CD4-positive, CD25-positive, alpha-beta regulatory T cell (primary cell): ENCODE data around the gene TPM2. TPM values are rescaled to one million over a fixed set of nuclear protein-coding genes. Genes with fewer than 3 reads are reported as not detected.

Experiments used
- ATAC-seq, 2 donors: fragments of 150-1000 bp; cut with Tn5 transposase; one replicate each; pipeline ENCODE4 v1.10.0; 2021; ENCODE audit warnings: low read depth in 2 of 2, moderate number of reproducible peaks in 2 of 2, moderate library complexity in 1 of 2
- DNase-seq, 3 donors: peaks; one replicate each; pipeline versions ENCODE4 v3.0.0 to v3.0.0-alpha.2; 2012 to 2022; ENCODE audit warnings: mixed read lengths in 1 of 3
- H3K27ac ChIP-seq: one replicate; pipeline ENCODE4 v1.7.0; 2013; ENCODE audit warnings: mild to moderate bottlenecking, low read length; ENCODE audit not compliant: insufficient read depth, poor library complexity, severe bottlenecking
- H3K27me3 ChIP-seq: one replicate; pipeline ENCODE4 v1.7.0; 2013; ENCODE audit warnings: low read length; ENCODE audit not compliant: control insufficient read depth, insufficient read depth
- H3K36me3 ChIP-seq: one replicate; pipeline ENCODE4 v1.7.0; 2013; ENCODE audit warnings: mild to moderate bottlenecking, low read length, moderate library complexity; ENCODE audit not compliant: control insufficient read depth, insufficient read depth
- H3K4me1 ChIP-seq: 2 replicates; pipeline ENCODE4 v1.7.0; 2013; ENCODE audit warnings: mild to moderate bottlenecking, low read length; ENCODE audit not compliant: insufficient read depth, control insufficient read depth, poor library complexity, severe bottlenecking
- H3K4me3 ChIP-seq: one replicate; pipeline ENCODE4 v1.7.0; 2013; ENCODE audit warnings: low read depth, mild to moderate bottlenecking, low read length, moderate library complexity
- H3K9me3 ChIP-seq, 2 experiments: 1 replicate in 1 of 2; 2 replicates in 1 of 2; pipeline ENCODE4 v1.7.0; 2013; ENCODE audit warnings: low read length in 2 of 2, mild to moderate bottlenecking in 1 of 2, moderate library complexity in 1 of 2; ENCODE audit not compliant: control insufficient read depth in 2 of 2
- H3K27ac Mint-ChIP-seq, 3 donors: one replicate each; pipeline ENCODE4 v1.8.0; 2020 to 2022; ENCODE audit warnings: mild to moderate bottlenecking in 3 of 3, mixed read lengths in 3 of 3, moderate library complexity in 2 of 3
- H3K27me3 Mint-ChIP-seq: one replicate; pipeline ENCODE4 v1.8.0; 2022; ENCODE audit warnings: mild to moderate bottlenecking, mixed read lengths
- H3K36me3 Mint-ChIP-seq: one replicate; pipeline ENCODE4 v1.8.0; 2020; ENCODE audit warnings: mixed read lengths
- H3K4me1 Mint-ChIP-seq, 4 donors: one replicate each; pipeline ENCODE4 v1.8.0; 2020 to 2022; ENCODE audit warnings: mixed read lengths in 4 of 4, mild to moderate bottlenecking in 1 of 4
- H3K4me3 Mint-ChIP-seq, 4 donors: one replicate each; pipeline ENCODE4 v1.8.0; 2020 to 2022; ENCODE audit warnings: mild to moderate bottlenecking in 4 of 4, mixed read lengths in 4 of 4, moderate library complexity in 3 of 4
- H3K9me3 Mint-ChIP-seq, 7 donors: one replicate each; pipeline ENCODE4 v1.8.0; 2020 to 2022; ENCODE audit warnings: mixed read lengths in 7 of 7, mild to moderate bottlenecking in 3 of 7, moderate library complexity in 2 of 7
- polyA plus RNA-seq, 4 donors: library from polyadenylated mRNA; unstranded; fragments of 300-500 nt; fragmentation: Illumina TruSeq; gene quantifications; one replicate each; pipeline ENCODE4 v1.2.3, GENCODE V29; 2021
- total RNA-seq: library from RNA; stranded (reverse); gene quantifications from one replicate; pipeline ENCODE4 v1.2.3, GENCODE V29; 2022

The TPM2 gene
- total and polyA plus RNA-seq, 5 donors from 2014 or later = 38.8 TPM; not detected in 4

DNA sequence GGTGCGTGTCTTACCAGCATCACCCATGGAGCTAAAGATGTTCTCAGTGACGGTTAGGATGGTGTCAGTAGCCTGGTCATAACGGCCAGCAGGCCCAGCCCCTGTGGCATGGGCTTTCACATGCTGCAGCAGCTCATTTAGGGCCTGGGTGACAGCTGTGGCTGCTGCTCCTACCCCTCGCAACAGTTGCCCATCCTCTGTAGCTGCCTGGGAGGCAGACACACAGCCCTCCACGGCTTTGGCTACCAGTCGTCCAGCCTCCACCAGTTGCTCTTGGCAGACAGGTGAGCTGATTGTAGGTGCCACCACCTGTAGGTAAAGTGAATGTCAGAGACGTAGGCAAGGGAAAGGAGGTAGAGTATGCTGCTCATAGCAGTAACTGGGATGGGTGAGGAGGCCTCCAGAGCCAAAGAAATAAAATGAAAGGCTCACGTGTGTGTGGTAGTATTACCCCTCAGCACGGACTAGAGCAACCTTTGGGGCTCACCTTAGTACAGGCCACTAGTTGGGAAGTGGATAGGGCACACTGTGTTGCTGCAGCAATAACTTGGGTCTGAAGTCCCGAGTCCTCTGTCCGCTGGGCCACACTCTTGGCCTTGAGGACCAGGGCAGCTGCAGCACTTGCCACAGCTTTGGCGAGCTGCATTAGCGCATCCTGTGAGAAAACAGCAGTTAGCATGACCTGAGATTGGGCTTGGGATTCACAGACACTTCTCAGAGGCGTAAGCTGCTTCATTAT lies 27.6 kb upstream of the TPM2 start:
- Mint-ChIP-seq H3K9me3 (no peaks in the 10 kb centered on the region), H3K4me3 (no peak overlapping the region), H3K4me1 (peaks cover 0 to 5% (median 4%) of the 10 kb centered on the region in 4 donors), H3K27ac (peak overlapping the region in 1 of 3 donors; percentile 77), H3K36me3 (peaks cover 53% of the 10 kb centered on the region), H3K27me3 (no peaks in the 10 kb centered on the region)
- H3K36me3 ChIP-seq = peaks cover 98% of the 10 kb centered on the region
- no peaks in the 10 kb centered on the region for H3K9me3 ChIP-seq
- no peaks in the 10 kb centered on the region for H3K4me1 ChIP-seq
- no peaks in the 10 kb centered on the region for H3K27me3 ChIP-seq
- no peak overlapping the region for H3K27ac ChIP-seq
- DNase-seq (no peak), ATAC-seq (no peak)
- no peak overlapping the region for H3K4me3 ChIP-seq

- H3K4me1 ChIP-seq = no peaks in the 10 kb centered on the region
- H3K4me3 ChIP-seq = no peak overlapping the region
- Mint-ChIP-seq H3K4me3 (no peak overlapping the region), H3K9me3 (no peaks in the 10 kb centered on the region), H3K36me3 (peaks cover 48% of the 10 kb centered on the region), H3K4me1 (peaks cover 0 to 5% (median 2%) of the 10 kb centered on the region in 4 donors), H3K27me3 (no peaks in the 10 kb centered on the region), H3K27ac (peak overlapping the region in 2 of 3 donors; percentile 42 to 77)
- H3K36me3 ChIP-seq = peaks cover 96% of the 10 kb centered on the region
- H3K27ac ChIP-seq = no peak overlapping the region
- no peak for ATAC-seq
- H3K9me3 ChIP-seq = no peaks in the 10 kb centered on the region
- H3K27me3 ChIP-seq = no peaks in the 10 kb centered on the region
- DNase-seq = no peak
Measured at GRCh38 chr9:35716230-35716629, 26.5 kb upstream of the TPM2 start.

- DNase-seq (no peak), ATAC-seq (no peak)
- Histone ChIP-seq H3K27ac (no peak overlapping the region), H3K4me3 (no peak overlapping the region), H3K36me3 (peaks cover 94% of the 10 kb centered on the region), H3K27me3 (no peaks in the 10 kb centered on the region), H3K4me1 (no peaks in the 10 kb centered on the region), H3K9me3 (no peaks in the 10 kb centered on the region)
- Mint-ChIP-seq H3K27ac (no peak overlapping the region), H3K4me1 (peaks cover 0 to 5% (median 2%) of the 10 kb centered on the region in 4 donors), H3K36me3 (peaks cover 58% of the 10 kb centered on the region), H3K9me3 (no peaks in the 10 kb centered on the region), H3K4me3 (no peak overlapping the region), H3K27me3 (no peaks in the 10 kb centered on the region)
Measured at GRCh38 chr9:35714579-35715252, 25.0 kb upstream of the TPM2 start.

DNA sequence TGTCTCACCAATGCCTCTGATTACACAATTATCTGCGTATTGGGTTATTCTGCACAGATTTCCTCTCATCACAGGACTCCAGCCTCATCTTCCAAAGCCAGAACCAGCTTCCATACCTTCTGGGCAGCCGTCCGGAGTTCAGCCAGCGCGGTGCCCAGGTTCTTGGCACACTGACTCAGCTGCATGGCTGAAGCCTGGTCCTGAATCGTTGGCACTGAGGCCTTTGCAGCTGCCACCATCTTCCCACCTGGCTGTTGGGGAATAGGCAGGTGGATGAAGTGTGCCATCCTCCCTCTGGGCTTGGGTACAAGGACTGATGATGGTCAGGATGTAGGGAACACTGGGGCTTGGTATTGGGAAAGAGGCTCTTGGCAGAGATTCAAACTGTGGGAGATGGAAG lies 24.4 kb upstream of the TPM2 start:
- no peak overlapping the region for H3K27ac Mint-ChIP-seq
- Histone ChIP-seq H3K36me3 (peaks cover 91% of the 10 kb centered on the region), H3K9me3 (no peaks in the 10 kb centered on the region), H3K4me3 (no peak overlapping the region), H3K27ac (no peak overlapping the region), H3K27me3 (no peaks in the 10 kb centered on the region), H3K4me1 (no peaks in the 10 kb centered on the region)
- H3K9me3 Mint-ChIP-seq = no peaks in the 10 kb centered on the region
- no peaks in the 10 kb centered on the region for H3K27me3 Mint-ChIP-seq
- H3K4me3 Mint-ChIP-seq = no peak overlapping the region
- ATAC-seq (no peak), DNase-seq (no peak)
- H3K4me1 Mint-ChIP-seq = peaks cover 0 to 5% (median 2%) of the 10 kb centered on the region in 4 donors
- peaks cover 56% of the 10 kb centered on the region for H3K36me3 Mint-ChIP-seq

GRCh38 chr9:35713578-35713977 lies 23.9 kb upstream of the TPM2 start:
- H3K9me3 Mint-ChIP-seq = no peaks in the 10 kb centered on the region
- no peaks in the 10 kb centered on the region for H3K9me3 ChIP-seq
- ATAC-seq (no peak), DNase-seq (no peak)
- H3K27me3 ChIP-seq = no peaks in the 10 kb centered on the region
- no peaks in the 10 kb centered on the region for H3K4me1 ChIP-seq
- H3K36me3 Mint-ChIP-seq = peaks cover 57% of the 10 kb centered on the region
- peaks cover 0 to 5% (median 2%) of the 10 kb centered on the region in 4 donors for H3K4me1 Mint-ChIP-seq
- H3K36me3 ChIP-seq = peaks cover 89% of the 10 kb centered on the region
- H3K4me3 ChIP-seq = no peak overlapping the region
- H3K27ac ChIP-seq = no peak overlapping the region
- H3K4me3 Mint-ChIP-seq = no peak overlapping the region
- H3K27me3 Mint-ChIP-seq = no peaks in the 10 kb centered on the region
- H3K27ac Mint-ChIP-seq = no peak overlapping the region

DNA sequence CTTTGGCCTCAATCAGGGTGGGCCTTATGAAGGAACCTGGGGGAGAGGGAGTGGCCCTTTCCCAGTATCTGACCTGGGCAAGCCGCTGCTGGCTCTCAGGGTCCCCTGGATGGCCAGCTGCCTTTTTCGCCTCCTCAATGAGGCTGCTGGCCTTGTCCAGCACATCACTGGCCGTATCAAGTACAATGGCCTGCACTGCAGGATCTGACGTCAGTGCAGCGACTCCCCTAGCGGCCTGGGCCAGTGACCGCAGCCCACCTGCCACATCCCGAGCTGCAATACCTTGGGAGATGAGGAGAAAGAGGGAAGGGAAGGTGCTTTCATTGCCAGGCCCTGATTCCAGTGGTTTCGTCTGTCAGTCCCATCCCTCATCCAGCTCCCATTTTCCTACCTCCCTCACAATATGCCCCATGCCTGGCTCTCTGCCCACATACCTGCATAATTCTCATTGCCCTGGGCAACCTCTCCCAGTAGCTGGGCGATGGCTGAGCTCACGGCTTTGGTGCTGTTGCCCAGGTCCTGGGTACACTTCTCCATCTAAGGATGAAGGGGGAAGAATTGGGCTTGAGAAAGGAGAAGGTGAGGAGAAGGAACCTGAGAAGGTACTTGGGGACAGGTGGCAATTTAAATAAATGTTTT lies 23.2 kb upstream of the TPM2 start:
- peaks cover 89% of the 10 kb centered on the region for H3K36me3 ChIP-seq
- no peak overlapping the region for H3K4me3 ChIP-seq
- peaks cover 57% of the 10 kb centered on the region for H3K36me3 Mint-ChIP-seq
- no peak overlapping the region for H3K27ac ChIP-seq
- H3K27me3 ChIP-seq = no peaks in the 10 kb centered on the region
- peaks cover 0 to 5% (median 2%) of the 10 kb centered on the region in 4 donors for H3K4me1 Mint-ChIP-seq
- no peak for DNase-seq
- no peaks in the 10 kb centered on the region for H3K9me3 ChIP-seq
- no peaks in the 10 kb centered on the region for H3K27me3 Mint-ChIP-seq
- no peaks in the 10 kb centered on the region for H3K4me1 ChIP-seq
- ATAC-seq = no peak
- H3K4me3 Mint-ChIP-seq = no peak overlapping the region
- no peaks in the 10 kb centered on the region for H3K9me3 Mint-ChIP-seq
- H3K27ac Mint-ChIP-seq = no peak overlapping the region

DNA sequence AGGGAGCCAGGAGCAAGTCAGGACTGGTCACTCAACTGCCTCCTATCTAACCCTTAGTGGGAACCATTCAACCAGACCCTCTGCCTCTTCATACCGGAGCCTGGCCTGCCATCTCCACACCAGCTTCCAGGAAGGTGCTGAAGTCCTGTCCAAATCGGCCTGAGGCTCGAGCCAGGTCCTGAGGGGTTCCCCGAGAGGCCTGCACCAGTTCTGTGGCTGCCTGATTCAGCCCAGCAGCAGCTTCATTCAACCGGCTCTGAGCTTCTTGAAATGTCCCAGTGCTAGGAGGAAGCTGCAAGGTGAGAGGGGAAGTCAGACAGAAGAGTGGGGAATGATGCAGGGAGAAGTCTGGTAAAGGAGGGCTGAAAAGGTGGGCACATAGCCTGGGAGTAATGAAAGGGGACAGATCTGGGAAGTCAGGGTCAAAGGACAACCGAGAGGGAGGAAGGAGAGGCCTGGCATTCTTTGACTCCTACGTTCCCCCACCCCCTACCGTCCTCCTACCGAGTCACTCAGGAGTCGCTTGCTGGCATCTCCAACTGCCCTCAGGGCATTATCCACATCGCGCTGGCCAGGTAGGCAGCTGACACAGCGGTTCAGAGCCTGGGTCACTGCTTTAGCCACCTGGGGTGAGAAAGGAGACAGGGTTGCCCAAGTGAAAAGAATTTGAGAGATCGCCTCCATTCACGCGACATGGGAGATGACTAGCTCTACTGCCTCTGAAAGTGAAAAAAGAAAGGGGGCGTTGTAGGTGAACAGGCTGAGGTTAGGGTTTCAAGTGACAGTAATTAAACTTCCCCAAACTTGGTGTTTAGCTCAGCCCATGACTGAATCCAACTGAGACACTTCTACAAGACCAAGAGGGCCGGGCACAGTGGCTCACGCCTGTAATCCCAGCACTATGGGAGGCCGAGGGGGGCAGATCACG lies 22.0 kb upstream of the TPM2 start:
- Mint-ChIP-seq H3K27me3 (no peaks in the 10 kb centered on the region), H3K27ac (peak overlapping the region in 1 of 3 donors; percentile 62), H3K4me3 (peak overlapping the region in 1 of 4 donors; percentile 56), H3K9me3 (no peaks in the 10 kb centered on the region), H3K36me3 (peaks cover 64% of the 10 kb centered on the region), H3K4me1 (peaks cover 0 to 4% (median 2%) of the 10 kb centered on the region in 4 donors)
- DNase-seq (no peak), ATAC-seq (no peak)
- H3K9me3 ChIP-seq = no peaks in the 10 kb centered on the region
- H3K27me3 ChIP-seq = no peaks in the 10 kb centered on the region
- no peak overlapping the region for H3K27ac ChIP-seq
- H3K4me3 ChIP-seq = no peak overlapping the region
- H3K4me1 ChIP-seq = no peaks in the 10 kb centered on the region
- peaks cover 89% of the 10 kb centered on the region for H3K36me3 ChIP-seq
